OCI-LY1 (cell line): Measurements from ENCODE around the gene ATAD3A.

Source experiments
- EZH2 ChIP-seq: fragments of 200-600 bp; sonication (generic), shearing (Covaris generic); IDR thresholded peaks from 2 replicates; pipeline ENCODE4 v1.8.0; 2017; ENCODE audit warnings: borderline replicate concordance, mixed run types, mild to moderate bottlenecking, antibody characterized with exemption, low read length, moderate library complexity, mixed read lengths
- TF ChIP-seq, protein P1 (sequence below): fragments of 200-600 bp; sonication (generic), shearing (Covaris generic); IDR thresholded peaks from 2 replicates; pipeline ENCODE4 v1.5.1; 2017; ENCODE audit warnings: mild to moderate bottlenecking, antibody characterized with exemption, low read length, moderate library complexity, mixed read lengths

DNA sequence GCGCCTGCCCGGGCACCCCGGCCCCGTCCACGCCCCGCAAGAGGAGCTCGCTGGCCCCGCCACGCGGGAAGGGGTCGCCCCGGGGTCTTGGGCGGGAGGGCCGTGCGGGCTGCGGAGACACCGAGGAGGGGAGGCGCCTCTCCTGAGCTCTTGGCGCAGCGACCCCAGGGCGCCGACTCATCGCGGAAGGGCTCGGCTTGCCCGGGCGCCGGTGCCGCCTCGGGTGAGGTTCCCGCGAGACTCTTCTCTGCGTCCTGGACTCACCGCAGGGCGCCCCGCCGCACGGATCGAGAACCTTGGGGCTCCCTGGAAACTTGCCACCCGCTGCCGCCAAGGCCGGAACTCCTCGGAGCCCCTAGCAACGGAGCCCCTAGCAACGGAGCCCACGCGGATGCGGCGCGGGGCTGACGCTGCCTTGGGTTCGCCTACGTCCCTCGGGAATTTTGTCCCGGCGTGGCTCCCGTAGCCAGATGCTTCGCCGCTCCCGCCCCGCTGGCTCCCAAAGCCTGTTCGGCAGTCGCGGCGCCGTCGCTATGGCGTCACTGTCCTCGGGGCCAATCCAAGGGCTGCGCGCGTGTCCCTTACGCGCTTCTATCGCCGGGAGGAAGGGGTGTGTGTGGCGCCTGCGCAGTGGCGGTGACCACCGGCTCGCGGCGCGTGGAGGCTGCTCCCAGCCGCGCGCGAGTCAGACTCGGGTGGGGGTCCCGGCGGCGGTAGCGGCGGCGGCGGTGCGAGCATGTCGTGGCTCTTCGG, at the start of gene ATAD3A:
- TF ChIP-seq, protein P1, sequence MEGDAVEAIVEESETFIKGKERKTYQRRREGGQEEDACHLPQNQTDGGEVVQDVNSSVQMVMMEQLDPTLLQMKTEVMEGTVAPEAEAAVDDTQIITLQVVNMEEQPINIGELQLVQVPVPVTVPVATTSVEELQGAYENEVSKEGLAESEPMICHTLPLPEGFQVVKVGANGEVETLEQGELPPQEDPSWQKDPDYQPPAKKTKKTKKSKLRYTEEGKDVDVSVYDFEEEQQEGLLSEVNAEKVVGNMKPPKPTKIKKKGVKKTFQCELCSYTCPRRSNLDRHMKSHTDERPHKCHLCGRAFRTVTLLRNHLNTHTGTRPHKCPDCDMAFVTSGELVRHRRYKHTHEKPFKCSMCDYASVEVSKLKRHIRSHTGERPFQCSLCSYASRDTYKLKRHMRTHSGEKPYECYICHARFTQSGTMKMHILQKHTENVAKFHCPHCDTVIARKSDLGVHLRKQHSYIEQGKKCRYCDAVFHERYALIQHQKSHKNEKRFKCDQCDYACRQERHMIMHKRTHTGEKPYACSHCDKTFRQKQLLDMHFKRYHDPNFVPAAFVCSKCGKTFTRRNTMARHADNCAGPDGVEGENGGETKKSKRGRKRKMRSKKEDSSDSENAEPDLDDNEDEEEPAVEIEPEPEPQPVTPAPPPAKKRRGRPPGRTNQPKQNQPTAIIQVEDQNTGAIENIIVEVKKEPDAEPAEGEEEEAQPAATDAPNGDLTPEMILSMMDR, result no peak
- TF ChIP-seq EZH2, result no peak
